Kidney capillary endothelial cell (primary cell): ENCODE data around the gene ZNF423.

Experiments
- DNase-seq: peaks from one replicate; pipeline ENCODE4 v3.0.0-alpha.2; 2018; ENCODE audit warnings: low spot score

ZNF423 gene

DNA sequence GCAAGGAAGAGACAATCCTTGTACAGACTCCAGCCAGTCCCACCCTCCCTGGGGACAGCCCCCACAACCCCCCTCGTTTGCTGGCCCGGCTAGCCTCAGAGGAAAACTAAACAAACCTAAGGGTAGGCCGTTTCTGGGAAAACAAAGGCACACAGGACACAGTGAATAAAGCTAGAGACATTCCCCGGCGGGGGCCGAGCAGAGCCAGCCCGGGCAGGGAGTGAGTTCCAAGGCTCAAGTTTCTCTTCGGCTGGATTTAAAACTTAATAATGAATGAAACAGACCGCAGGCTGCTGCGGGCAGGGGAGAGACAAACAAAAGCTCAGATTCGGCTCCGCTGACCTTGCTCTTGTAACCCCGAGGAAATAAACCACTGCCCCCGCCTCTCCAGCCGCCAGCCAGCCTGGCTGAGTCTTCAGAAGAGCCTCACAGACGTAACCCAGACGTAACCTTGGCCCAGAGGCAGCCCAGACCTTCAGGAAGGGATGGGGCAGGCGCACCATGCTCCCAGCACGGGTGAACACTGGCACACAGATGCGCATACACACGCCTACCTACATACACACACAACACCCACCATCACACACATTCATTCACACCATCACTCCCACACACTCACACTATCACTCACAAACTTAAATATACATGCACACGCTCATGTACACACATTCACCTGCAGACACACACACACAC is 216.0 kb downstream of the ZNF423 start:
- DNase-seq, result no peak

DNA sequence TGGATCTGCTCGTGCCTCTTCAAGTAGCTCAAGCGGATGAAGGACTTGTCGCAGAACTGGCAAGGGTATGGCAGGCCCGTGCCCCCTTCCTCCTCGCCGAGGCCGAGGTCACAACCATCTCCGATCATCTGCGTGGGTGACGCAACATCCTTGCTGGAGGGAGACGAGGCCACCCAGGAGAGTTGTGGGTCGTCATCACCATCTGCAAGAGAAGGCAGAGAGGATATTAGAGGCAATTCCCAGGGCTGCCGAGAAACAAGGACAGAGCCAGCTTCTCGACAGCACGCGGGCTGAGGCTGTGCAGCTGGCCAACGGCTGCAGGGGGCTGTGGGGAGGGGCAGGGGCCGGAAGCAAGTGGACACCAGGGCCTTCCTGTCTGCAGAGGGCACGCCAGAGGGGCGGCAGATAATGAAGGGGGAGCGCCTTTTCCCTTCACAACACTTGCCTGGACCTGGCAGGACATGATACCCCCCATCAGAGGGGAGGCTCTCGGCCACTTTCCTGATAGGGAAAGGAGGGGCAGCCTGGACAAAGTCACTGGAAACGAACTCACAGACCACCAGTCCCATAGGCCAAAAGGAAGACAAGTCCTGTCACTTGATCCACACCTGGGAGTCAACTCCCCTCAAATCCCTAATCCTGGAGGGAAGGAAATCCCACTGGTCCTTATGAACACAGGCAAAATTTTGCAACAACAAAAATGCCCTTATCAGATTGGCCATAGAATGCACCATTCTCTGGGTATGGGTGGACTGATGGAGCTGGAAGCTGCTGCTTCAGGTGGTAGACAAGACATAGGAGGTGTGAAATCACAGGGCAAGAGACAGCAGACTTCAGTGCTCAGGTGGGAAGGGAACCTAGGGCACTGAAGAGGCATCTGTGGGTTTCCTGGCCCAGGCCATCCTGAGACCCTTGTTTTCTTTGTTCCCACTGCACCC is 217.0 kb downstream of the ZNF423 start:
- no peak for DNase-seq

DNA sequence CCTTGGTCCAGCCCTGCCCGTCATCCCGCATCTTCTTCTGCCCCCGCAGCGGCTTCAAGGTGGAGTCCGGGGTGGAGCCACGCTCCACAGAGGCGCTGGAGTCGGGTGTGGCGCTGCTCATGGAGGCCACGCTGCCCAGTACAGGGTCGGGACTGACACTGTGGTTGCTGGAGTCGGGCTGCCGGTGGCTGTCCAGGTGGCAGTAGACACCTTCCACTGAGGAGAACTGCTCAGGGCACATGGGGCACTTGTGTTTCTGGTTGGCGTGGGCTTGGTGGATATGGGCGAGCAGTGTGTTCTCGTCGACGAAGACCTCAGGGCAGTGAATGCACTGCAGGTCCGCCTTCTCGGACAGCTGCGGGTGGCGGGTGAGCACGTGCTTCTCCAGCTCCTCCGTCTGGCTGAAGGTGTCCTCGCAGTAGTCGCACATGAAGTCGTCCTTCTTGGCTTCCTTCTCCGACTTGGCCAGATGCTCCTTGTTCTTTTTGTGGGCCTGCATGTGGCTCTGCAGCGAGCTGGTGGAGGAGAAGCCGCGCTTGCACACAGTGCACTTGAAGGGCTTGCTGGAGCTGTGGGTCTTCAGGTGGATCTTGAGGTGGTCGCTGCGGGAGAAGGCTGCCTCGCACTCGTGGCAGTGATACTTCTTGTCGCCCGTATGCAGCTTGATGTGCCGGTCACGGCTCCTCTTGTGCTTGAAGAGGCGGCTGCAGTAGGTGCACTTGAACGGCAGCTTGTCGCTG is 217.8 kb downstream of the ZNF423 start:
- no peak for DNase-seq

DNA sequence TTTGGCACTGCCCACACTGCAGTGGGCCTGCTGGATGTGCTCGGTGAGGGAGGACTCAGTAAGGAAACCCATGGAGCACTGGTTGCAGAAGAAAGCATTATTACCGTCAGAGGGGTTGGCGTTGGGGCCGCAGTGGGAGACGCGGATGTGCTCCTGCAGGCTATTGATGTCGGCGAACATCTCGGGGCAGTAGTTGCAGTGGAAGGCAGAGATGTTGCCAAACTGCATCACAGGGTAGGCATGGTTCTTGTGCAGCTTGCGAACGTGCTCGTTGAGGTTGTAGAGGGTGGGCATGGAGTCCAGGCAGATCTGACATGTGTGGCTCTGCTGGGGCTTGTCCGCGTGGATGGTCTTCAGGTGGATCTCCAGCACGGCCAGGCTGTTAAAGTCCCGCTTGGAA is 218.4 kb downstream of the ZNF423 start:
- DNase-seq, result no peak

DNA sequence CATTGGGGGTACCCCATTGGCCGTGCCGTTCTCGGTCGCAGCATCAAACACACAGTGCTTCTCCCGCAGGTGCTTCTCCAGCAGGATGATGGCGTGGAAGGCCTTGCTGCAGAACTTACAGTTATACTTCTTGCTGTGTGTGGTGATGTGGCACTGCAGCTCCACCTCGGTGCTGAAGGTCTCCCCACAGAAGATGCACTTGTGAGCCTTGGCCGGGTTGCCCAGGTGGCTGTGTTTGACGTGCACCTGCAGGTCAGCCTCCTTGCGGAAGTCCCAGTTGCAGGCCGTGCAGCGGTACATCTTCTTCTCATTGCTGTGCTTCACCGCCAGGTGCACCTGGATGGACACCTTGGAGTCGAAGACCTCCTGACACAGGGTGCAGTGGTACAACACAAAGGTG is 219.3 kb downstream of the ZNF423 start:
- DNase-seq, result no peak

DNA sequence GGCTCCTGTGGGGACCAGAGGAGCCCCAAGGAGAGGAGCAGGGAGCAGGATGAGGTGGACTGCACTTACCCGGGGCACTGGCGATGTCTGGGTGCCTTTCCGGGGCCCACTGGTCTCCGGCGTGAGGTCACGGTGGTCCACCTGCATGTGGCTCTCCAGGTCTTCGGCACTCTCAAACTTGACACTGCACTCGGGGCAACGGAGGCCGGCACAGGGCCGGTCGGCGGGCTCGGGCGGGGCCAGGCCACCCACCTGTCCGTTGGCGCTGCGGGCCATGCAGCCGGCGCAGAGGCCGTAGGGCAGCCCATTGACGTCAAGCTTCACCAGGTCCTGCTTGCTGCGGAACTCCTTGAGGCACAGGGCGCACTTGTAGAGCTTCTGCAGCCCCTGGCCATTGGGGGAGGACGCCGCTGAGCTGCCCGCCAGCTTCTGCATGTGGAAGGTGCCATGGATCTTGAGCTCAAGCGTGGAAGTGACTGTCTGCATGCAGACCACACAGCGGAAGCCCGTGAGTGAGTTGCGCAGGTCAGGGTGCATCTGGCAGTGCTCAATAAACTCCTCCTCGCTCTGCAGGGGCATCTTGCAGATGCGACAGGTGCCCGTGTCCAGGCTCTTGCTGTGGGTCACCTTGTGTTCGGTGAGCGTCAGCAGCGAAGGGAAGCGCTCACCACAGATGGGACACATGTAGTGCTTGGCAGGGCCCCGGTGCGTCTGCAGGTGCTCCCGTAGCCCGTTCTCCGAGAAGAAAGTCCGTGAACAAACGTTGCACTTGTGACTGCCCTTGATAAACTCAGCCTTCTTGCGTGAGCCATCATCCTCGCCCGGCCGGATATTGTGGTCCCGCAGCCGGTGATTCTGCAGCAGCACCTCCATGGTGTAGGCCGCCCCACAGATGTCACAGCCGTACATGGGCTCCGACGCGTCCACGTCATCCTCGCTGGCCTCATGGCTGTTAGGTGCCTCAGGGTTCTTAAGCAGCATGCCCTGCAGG is 220.0 kb downstream of the ZNF423 start:
- DNase-seq, result no peak

DNA sequence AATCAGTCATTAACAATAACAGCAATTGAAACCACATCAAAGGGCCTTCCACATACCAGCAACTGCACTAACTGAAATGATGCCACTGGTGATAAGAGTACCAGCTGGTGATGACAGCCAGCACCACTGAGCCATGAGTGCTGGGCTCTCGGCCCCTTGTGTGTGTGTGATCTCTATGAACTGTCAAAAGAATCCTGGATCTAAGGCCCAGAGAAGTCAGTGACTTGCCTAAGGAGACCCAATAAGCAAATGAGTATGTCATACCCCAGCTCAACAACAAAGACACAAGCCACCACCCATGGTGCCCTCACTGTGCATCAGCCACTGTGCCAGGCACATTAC is 220.9 kb downstream of the ZNF423 start:
- DNase-seq, result no peak

DNA sequence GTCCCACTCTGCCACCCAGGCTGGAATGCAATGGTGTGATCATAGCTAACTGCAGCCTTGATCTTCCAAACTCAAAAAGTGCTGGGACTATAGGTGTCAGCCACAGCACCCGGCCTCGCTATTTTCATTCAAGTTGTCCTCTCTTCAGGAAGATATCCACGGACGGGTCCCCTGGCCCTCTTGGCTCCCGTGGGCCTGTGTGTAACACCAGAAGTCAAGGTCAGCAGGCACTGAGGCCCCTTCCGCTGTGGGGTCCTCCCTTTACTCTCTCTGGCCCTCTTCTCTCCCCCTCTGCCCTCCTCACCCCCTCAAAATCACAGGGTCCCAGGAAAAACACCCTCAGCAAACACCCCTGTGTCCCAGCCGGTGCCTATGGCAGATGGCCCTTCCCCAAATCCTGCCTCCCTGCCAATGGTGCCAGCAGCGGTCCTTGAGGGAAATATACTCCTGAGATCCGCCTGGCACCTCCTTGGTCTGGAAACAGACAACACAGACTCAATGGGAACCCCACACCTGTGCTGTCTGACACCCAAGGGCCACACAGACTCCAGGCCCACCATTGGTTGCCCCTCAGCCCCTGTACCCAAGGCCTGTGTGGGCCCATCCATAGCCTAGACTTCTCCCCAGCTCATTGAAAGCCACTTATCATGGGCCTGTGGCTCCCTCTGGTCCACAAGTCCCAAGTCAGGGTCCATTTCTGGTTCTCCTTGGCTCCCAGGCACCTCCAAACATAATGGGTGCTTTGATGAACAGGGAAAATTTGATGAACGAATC is 221.5 kb downstream of the ZNF423 start:
- no peak for DNase-seq

DNA sequence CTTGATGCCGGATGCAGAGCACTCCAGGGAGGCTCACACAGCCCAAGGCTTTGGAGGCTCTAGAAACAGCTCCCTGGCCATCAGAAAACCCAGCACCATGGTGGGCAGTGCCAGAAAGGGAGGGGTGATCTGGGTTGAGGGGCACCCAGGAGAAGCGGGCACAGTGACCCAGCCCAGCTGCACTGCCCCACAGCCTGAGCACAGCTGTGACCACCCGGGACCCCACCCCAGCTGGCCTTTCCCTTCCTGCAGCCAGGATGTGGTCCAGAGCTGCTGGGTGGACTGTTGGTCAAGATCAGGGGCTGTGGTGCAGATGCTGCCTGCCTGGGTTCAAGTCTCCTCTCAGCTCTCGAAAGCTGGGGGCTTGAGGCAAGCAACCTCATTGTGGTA is 223.1 kb downstream of the ZNF423 start:
- DNase-seq, result no peak

DNA sequence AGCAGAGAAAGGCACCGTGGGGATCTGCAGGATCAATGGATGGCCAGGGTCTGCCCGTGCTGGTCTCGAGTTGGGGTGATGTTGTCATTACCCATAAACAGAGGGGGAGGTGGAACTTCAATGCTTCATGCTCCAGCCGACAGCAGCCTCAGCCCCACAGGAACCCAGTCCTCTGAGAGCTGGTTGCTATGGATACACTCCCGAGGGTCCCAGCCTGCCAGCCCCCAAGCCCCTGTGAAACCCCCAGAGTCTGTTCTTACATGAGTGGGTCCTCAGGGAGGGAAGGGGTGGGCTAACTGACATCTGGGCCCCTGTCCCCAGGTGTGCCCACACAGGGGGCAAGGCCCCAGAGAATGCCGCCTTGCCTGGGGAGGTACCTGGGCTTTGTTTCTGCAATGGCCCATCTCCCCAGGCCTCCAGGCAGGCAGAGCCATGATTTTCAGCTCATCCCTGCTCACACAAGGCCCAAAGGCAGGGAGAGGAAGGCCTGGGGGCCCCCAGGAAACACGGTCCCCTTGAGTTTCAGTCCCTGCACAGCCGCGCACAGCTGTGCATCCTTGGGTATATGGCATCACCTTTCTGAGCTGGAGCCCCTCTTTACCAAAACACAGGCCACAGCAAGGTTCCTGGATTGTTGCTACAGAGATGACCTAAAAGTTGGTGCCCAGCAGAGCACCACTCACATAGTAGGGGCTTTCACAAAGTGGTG is 223.7 kb downstream of the ZNF423 start:
- no peak for DNase-seq

DNA sequence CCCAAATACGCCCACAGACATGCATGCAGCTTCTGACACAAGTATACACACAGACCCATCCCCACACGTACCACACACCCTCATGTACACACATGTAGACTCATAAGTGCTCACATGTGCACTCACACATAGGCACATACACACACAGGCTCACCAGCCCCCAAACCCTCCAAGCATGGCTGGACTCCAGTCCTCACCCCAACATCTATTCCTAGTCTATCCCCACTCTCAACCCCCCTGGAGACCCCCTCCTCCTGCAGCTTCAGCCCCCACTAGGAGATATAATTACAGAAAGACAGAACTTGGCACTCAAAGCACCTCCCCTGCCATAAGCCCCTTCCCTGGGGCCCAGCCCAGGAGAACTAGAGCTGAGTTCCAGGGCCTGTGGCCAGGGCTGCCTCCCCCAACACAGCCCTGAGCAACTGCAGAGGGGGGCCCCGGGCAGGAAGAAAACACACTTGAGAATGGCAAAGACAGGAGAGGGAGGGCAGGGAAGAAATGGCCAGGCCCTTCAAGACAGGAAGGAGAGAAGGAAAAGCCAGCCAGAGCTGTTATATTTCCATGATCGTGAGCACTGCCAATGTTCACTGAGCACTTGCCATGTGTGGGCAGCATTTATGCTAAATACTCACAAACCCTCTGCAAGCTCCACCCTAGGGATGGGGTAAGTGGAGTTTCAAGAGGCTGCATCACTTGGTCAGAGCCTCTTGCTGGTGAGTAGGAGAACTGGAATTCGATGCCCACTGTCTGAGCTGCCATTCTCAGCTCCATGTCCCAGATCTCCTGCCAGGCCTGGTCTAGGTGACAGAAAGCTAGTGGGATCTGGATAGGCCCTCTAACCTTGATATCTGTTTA is 224.5 kb downstream of the ZNF423 start:
- DNase-seq, result no peak

DNA sequence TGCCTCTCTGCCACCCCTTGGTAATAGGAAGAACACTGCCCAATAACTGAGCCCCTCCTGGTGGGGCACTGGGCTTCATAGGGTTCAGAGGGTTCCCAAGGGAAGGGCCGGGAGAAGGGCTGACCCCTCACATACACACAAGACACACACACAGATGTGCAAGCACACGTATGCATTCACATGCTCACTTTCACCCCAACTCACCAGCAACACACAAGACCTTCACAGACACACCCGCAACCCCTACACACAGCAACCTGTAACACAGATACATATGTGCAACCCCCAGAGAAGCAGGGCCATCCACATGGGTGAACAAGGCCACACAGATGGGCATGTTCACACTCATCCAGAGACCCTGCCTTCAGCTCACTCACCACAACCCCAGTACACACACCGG is 225.1 kb downstream of the ZNF423 start:
- no peak for DNase-seq

DNA sequence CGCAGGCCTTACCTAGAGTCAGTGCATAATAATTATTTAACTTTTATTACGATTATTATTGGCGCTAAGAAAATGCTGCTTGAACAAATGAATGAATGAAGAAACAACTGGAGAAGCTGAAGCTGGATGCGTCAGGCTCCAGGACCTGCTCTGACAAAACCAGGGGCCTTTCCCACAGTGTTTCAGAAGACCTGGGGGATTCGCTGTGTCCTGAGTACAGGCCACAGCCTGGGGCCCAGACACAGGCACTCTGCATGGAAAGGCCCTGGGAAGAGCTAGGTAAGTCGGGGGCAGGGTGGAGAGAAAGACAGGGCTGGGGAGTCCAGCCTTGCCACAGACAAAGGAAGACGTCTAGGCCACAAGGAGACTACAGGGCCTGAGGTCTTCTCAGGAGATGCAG is 226.1 kb downstream of the ZNF423 start:
- DNase-seq, result no peak

DNA sequence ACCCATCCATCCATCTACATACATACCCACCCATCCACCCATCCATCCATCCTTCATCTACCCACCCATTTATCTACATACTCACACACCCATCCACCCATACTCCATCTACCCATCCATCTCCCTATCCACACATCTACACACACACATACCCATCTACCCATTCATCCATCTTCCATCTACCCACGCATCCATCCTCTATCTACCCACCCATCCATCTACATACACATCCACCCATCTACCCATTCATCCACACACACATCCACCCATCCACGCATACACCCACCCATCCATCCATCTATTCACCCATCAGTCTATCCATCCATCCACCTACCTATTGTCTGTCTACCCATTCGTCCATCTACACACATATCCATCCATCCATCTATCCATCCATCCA is 227.8 kb downstream of the ZNF423 start:
- DNase-seq, result no peak

DNA sequence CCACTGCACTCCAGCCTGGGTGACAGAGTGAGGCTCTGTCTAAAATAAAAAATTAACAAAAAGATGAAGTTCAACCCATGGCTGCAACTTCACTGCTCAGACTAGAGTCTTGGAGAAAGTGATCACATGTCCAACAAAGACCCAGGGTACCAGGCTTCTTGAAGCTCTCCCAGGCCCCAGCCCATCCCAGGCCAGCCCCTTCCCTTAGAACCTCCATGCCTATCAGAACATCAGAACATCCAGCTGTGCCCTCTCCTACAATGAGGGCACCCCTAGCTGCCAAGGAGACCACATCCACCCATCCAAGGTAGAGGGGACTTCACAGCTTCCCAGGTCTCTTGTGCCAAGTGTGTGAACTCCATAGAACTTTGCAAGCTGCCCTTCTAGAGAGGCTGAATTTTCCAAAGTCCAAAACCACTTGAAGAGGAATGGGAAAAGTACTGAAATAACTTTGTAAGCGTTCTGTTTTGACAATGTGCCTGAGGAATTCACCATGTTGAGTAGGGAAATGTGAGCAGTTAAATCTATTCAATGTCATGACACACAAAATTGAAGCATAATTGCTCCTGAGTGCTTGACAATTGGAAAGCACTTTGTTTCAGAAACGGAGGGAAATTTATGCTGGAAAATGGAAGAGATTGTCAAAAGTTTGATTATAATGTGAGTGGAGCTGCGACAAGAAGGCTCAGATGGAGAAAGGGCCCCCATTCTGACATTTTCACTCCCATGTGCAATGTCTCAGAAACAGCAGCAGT is 230.4 kb downstream of the ZNF423 start:
- DNase-seq, result no peak

DNA sequence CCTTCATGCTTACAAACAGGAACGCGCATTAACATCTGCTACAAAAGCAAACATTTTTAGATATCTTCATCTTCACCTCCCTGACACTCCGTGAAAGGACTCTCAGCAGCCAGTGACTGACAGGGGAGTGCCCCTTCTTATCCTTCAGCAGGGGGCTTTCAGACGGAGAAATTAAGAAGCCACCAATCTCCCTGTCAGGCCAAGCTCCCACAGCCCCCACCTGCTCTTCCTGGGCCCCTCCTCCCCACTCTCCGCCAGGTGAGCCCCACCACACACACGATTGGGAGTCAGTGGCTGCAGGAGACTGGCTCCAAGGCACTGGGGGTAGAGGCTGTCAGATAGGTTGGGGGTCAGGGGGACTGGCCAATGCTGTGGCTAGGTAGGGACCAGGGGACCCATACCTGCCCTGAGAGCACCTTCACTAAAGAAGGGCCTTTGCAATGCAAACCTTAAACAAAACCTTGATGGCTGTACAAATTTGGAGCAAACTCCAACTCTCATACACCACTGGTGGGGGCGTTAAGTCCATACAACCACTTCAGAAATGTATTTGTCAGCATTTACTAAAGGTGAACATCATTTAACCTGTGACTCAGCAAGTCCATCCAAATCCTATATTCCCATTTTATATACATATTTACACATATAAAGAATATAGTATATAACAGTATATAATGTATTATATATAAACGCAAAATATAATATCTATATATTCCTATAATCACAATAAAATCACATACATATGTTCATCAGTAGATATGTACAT is 232.2 kb downstream of the ZNF423 start:
- DNase-seq, result no peak
